ENCODE data around the gene TFG.

Gene TFG

DNA sequence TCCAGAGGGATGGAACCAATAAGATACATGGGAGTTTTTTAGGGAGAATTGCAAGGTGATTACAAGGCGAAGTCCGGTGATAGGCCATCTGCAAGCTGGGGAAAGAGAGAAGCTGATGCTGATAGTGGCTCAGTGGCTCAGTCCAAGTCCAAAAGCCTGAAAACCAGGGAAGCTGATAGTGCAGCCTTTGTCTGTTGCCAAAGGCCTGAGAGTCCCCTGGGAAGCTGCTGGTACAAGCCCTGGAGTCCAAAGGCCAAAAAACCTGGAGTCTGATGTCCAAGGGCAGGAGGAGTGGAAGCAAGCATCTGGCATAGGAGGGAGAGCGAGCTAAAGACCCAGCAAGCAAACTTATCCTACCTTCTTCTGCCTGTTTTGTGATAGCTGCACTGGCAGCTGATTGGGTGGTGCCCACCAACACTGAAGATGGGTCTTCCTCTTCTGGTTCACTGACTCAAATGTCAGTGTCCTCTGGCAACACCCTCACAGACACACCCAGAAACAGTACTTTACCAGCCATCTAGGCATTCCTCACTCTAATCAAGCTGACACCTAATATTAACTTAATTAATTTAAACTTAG is 16.7 kb downstream of the TFG start:
- Mint-ChIP-seq H3K4me1 (peaks cover 6% of the 10 kb centered on the region), H3K36me3 (peaks cover 99% of the 10 kb centered on the region), H3K27ac (peak overlapping the region; percentile 70), H3K4me3 (no peak overlapping the region), H3K9me3 (no peaks in the 10 kb centered on the region)
- ATAC-seq (no peak), DNase-seq (ENCODE audit: low spot score in 2 of 2) (no peak)

- Mint-ChIP-seq H3K36me3 (peaks cover 99% of the 10 kb centered on the region), H3K4me1 (peaks cover 6% of the 10 kb centered on the region), H3K9me3 (no peaks in the 10 kb centered on the region), H3K4me3 (no peak overlapping the region), H3K27ac (no peak overlapping the region)
- DNase-seq (ENCODE audit: low spot score in 2 of 2): no peak
- ATAC-seq: no peak
Measured at GRCh38 chr3:100726706-100727105, 17.4 kb downstream of the TFG start.

DNA sequence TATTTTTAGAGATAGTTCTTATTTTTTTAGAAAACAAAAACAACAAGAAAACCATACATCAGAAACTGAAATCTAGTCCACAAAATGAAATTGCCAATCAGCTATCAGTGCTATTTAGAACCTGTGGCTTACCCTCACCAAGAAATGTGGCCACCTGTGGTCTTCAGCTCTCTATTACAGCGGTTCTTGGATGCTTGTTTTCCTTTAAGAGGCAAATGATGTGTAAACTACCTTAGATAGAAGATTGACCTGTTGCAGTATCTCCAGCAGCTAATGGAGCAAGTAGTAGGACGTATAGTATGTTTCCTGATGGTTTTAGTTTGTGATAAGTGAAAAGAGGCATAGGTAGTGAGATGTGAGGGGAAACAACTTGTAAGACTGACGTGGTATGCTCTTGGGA is 21.2 kb downstream of the TFG start:
- ATAC-seq: no peak
- Mint-ChIP-seq H3K4me1 (peaks cover 19% of the 10 kb centered on the region), H3K9me3 (no peaks in the 10 kb centered on the region), H3K36me3 (peaks cover 100% of the 10 kb centered on the region), H3K27ac (no peak overlapping the region), H3K4me3 (no peak overlapping the region)
- DNase-seq (ENCODE audit: low spot score in 2 of 2): no peak

GRCh38 chr3:100732435-100732834 is 23.1 kb downstream of the TFG start:
- DNase-seq (ENCODE audit: low spot score in 2 of 2): no peak
- Mint-ChIP-seq H3K9me3 (no peaks in the 10 kb centered on the region), H3K4me3 (no peak overlapping the region), H3K4me1 (peaks cover 20% of the 10 kb centered on the region), H3K27ac (no peak overlapping the region), H3K36me3 (peaks cover 100% of the 10 kb centered on the region)
- no peak for ATAC-seq

DNA sequence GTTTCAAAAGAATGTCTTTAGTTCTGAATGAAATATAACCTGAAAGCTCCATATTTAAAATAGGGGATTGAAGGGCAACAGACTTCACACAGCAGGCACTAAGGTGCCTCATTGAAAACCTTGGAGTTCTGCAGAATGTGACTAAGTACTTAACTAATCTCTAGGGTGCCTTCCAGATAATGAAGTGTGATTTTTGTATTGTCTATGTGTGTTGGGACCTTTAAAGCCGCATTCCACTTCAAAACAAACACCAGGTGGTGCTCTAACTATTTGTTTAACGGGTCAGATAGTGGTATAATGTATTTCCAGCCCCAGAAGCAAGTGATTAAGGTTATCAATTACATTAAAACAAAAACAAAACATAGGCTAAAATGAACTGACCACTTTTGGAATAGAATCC is 28.0 kb downstream of the TFG start:
- peaks cover 26% of the 10 kb centered on the region for H3K4me1 Mint-ChIP-seq
- peaks cover 100% of the 10 kb centered on the region for H3K36me3 Mint-ChIP-seq
- peak overlapping the region; percentile 64 for H3K27ac Mint-ChIP-seq
- ATAC-seq (no peak), DNase-seq (ENCODE audit: low spot score in 2 of 2) (no peak)
- H3K9me3 Mint-ChIP-seq: no peaks in the 10 kb centered on the region
- H3K4me3 Mint-ChIP-seq: no peak overlapping the region

DNA sequence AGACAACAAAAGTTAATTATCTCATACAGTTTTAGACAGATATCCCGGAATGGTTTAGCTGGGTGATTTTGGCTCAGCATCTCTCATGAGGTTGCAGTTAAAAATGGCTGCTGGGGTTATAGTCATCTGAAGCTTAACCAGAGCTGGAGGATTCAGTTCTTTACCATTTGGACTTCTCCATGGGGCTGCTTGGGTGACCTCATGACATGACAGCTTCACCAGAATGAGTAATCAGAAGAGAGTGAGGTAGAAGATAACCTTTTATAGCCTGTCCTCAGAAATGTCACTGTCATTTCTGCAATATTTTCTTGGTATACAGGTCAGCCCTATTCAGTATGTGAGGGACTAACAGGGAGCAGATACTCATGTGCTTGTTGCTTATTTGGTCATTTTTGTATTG is 30.9 kb downstream of the TFG start:
- Mint-ChIP-seq H3K4me3 (no peak overlapping the region), H3K36me3 (peaks cover 100% of the 10 kb centered on the region), H3K27ac (peak overlapping the region; percentile 65), H3K4me1 (peaks cover 13% of the 10 kb centered on the region), H3K9me3 (no peaks in the 10 kb centered on the region)
- ATAC-seq: peak; percentile 100
- no peak for DNase-seq (ENCODE audit: low spot score in 2 of 2)

DNA sequence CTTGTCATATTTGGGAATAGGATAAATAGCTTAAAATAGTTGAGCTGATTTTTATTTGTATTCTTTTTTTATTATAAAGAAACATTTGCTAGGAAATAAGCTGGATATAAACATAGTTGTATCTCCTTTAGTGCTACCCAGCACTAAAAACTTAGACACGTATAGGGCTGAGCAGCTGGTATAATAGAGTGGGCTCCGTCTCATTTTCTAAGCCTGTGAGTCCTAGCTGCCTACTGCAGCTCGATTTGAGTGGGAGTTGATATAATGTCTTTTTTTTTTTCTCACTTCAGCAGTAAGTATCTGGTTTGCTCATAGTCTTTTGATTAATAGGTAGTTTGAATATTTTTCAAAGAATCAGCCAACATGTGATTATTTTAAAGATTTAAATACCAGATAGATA is 34.2 kb downstream of the TFG start:
- no peak for DNase-seq (ENCODE audit: low spot score in 2 of 2)
- Mint-ChIP-seq H3K4me3 (no peak overlapping the region), H3K4me1 (peaks cover 7% of the 10 kb centered on the region), H3K27ac (no peak overlapping the region), H3K36me3 (peaks cover 100% of the 10 kb centered on the region), H3K9me3 (no peaks in the 10 kb centered on the region)
- ATAC-seq: no peak

DNA sequence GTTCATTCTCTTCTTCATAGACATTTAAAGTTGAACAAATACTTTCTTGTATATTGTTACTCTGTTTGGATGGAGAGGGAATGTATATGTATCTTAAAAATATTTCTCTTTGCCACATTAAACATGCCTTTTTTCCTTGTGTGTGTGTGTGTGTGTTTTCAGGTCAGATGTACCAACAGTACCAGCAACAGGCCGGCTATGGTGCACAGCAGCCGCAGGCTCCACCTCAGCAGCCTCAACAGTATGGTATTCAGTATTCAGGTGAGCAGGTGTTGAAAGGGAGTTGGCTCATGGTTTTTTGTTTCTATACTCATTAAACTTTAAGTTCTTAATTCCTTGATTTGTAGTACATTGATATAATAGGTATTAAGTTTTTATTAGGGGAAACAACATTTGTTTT is 35.4 kb downstream of the TFG start:
- Mint-ChIP-seq H3K36me3 (peaks cover 100% of the 10 kb centered on the region), H3K4me3 (no peak overlapping the region), H3K27ac (no peak overlapping the region), H3K4me1 (peaks cover 7% of the 10 kb centered on the region), H3K9me3 (no peaks in the 10 kb centered on the region)
- ATAC-seq: no peak
- no peak for DNase-seq (ENCODE audit: low spot score in 2 of 2)

DNA sequence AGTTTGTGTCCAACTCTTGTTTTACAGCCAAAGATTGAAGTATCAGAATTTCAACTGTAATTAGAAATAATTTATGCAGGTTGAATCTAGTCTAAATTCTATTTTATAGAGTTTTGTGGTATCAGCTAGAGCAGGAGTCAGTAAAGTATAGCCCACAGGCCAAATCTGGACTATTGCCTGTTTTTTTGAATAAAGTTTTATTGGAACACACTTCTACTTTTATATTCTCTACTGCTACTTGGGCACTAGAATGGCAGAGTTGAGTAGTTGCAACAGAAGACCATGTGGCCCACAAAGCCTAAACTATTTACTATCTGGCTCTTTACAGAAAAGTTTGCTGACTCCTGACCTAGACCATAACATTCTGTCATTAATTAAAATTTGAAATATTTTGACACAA is 36.3 kb downstream of the TFG start:
- no peaks in the 10 kb centered on the region for H3K4me1 Mint-ChIP-seq
- no peak for ATAC-seq
- no peak for DNase-seq (ENCODE audit: low spot score in 2 of 2)
- H3K27ac Mint-ChIP-seq: no peak overlapping the region
- H3K9me3 Mint-ChIP-seq: no peaks in the 10 kb centered on the region
- H3K4me3 Mint-ChIP-seq: no peak overlapping the region
- H3K36me3 Mint-ChIP-seq: peaks cover 100% of the 10 kb centered on the region

DNA sequence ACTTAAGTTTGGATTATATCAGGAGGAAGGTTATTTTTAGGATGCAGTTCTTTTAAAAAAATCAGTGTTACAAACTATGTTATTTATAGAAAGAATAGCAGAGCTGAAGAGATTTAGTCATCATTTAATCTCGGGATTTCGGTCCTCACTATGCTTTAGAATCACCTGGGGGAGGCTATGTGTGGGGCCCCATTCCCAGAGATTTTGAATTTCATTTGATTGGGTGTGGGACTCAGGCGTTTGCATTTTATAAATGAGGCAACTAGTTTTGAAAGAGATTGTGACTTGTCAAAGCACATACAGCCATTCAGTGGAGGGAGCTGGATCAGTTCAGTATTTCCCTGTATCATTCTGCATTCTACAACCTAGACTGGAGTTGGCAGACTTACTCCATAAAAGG is 36.8 kb downstream of the TFG start:
- H3K4me1 Mint-ChIP-seq: no peaks in the 10 kb centered on the region
- ATAC-seq: no peak
- no peak overlapping the region for H3K27ac Mint-ChIP-seq
- H3K36me3 Mint-ChIP-seq: peaks cover 100% of the 10 kb centered on the region
- no peak overlapping the region for H3K4me3 Mint-ChIP-seq
- no peaks in the 10 kb centered on the region for H3K9me3 Mint-ChIP-seq
- no peak for DNase-seq (ENCODE audit: low spot score in 2 of 2)

DNA sequence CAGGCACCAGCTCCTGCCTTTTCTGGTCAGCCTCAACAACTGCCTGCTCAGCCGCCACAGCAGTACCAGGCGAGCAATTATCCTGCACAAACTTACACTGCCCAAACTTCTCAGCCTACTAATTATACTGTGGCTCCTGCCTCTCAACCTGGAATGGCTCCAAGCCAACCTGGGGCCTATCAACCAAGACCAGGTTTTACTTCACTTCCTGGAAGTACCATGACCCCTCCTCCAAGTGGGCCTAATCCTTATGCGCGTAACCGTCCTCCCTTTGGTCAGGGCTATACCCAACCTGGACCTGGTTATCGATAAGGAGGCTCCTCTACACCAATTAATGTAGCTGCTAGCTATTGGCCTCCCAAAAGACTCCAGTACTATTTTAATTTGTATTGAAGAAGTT is 38.9 kb downstream of the TFG start:
- no peak overlapping the region for H3K27ac Mint-ChIP-seq
- no peak overlapping the region for H3K4me3 Mint-ChIP-seq
- H3K4me1 Mint-ChIP-seq: peaks cover 4% of the 10 kb centered on the region
- peaks cover 100% of the 10 kb centered on the region for H3K36me3 Mint-ChIP-seq
- H3K9me3 Mint-ChIP-seq: no peaks in the 10 kb centered on the region
- DNase-seq (ENCODE audit: low spot score in 2 of 2): no peak
- no peak for ATAC-seq

- H3K9me3 Mint-ChIP-seq: no peaks in the 10 kb centered on the region
- ATAC-seq: no peak
- H3K4me3 Mint-ChIP-seq: no peak overlapping the region
- H3K4me1 Mint-ChIP-seq: peaks cover 4% of the 10 kb centered on the region
- no peak for DNase-seq (ENCODE audit: low spot score in 2 of 2)
- H3K36me3 Mint-ChIP-seq: peaks cover 95% of the 10 kb centered on the region
- no peak overlapping the region for H3K27ac Mint-ChIP-seq
Measured at GRCh38 chr3:100748967-100749366, 39.7 kb downstream of the TFG start.

DNA sequence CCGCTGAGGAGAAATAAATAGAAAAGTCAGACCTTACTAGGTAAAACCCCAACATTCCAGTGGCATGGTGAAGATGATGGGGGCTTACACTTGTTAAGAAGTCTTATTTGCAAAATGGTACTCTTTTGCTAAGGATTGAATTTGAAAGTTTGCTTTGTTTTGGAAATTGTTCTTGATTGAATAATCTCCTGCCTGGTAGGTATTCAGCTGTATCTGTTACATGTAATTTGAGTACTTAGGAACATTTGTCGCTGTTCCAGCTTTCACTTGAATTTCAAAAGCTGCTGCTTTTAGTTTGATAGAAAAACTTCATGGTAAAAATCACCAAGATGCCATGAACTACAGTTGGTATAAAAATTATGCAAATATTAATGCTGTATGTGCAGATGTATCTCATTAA is 44.6 kb downstream of the TFG start:
- no peak for DNase-seq (ENCODE audit: low spot score in 2 of 2)
- H3K4me3 Mint-ChIP-seq: no peak overlapping the region

GRCh38 chr3:100754563-100755334 is 45.5 kb downstream of the TFG start:
- Mint-ChIP-seq H3K27ac (no peak overlapping the region), H3K4me1 (peaks cover 4% of the 10 kb centered on the region), H3K9me3 (no peaks in the 10 kb centered on the region), H3K4me3 (no peak overlapping the region), H3K36me3 (peaks cover 37% of the 10 kb centered on the region)
- ATAC-seq (no peak), DNase-seq (ENCODE audit: low spot score in 2 of 2) (no peak)

More for the DNA sequence above, 44.6 kb downstream of the TFG start:
- no peaks in the 10 kb centered on the region for H3K9me3 Mint-ChIP-seq
- ATAC-seq: no peak
- peaks cover 46% of the 10 kb centered on the region for H3K36me3 Mint-ChIP-seq
- H3K27ac Mint-ChIP-seq: peak overlapping the region; percentile 6
- peaks cover 4% of the 10 kb centered on the region for H3K4me1 Mint-ChIP-seq

- H3K27ac Mint-ChIP-seq: no peak overlapping the region
- H3K4me3 Mint-ChIP-seq: no peak overlapping the region
- H3K4me1 Mint-ChIP-seq: peaks cover 4% of the 10 kb centered on the region
- H3K9me3 Mint-ChIP-seq: no peaks in the 10 kb centered on the region
- ATAC-seq (no peak), DNase-seq (ENCODE audit: low spot score in 2 of 2) (no peak)
- H3K36me3 Mint-ChIP-seq: peaks cover 21% of the 10 kb centered on the region
Measured at GRCh38 chr3:100756441-100756840, 47.1 kb downstream of the TFG start.

DNA sequence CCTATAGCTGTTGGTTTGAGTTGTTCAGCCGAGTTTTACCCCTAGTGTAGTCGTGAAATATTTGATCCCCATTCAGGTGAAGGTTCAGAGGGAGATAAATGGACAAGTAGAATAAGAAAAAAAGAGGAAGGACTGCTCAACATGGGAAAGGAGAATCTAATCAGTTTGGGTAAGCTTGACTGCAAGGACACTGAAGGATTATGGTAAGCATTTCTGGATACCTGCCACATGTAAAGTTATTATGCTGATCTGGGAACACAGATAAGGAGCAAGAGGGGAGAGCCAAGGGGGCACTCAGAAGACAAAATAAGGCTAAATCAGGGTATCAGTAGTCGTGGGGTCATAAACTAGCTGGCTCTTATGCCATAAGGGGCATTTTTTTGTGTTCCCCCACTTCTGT is 49.9 kb downstream of the TFG start:
- H3K36me3 Mint-ChIP-seq: peaks cover 6% of the 10 kb centered on the region
- ATAC-seq (no peak), DNase-seq (ENCODE audit: low spot score in 2 of 2) (no peak)
- H3K9me3 Mint-ChIP-seq: no peaks in the 10 kb centered on the region
- no peaks in the 10 kb centered on the region for H3K4me1 Mint-ChIP-seq
- no peak overlapping the region for H3K27ac Mint-ChIP-seq
- no peak overlapping the region for H3K4me3 Mint-ChIP-seq

Data from stimulated activated effector memory CD8-positive, alpha-beta T cell treated with anti-CD3 and anti-CD28 coated beads, Interleukin-12 subunit alpha, Interleukin-12 subunit beta, amount 100 ng/mL, for 72 hours (primary cell).